Right lobe of liver (tissue), 4 donors: ENCODE results near the gene CCDC80.

Source experiments
- CTCF ChIP-seq, 4 donors: fragments of 200-600 bp in 3 of 4; fragments of 450-650 bp in 1 of 4; IDR thresholded peaks; one replicate each; pipeline versions ENCODE4 v1.5.1 to v1.8.0; 2016 to 2022; ENCODE audit warnings: antibody characterized with exemption in 4 of 4, mild to moderate bottlenecking in 2 of 4
- POLR2A ChIP-seq: fragments of 450-650 bp; IDR thresholded peaks from one replicate; pipeline ENCODE4 v1.6.1; 2017; ENCODE audit warnings: antibody characterized with exemption, mild to moderate bottlenecking
- donor health status: DM: no; HTN: no; CAD: no.
- donor health status: DM: no; HTN: no; CAD: no.
- donor health status: DM: no; HTN: yes; CAD: no.

- no peak for TF ChIP-seq CTCF (IDR thresholded peaks at IDR 0.05)
- no peak for TF ChIP-seq POLR2A
Measured at GRCh38 chr3:112634786-112635541, 6.0 kb downstream of the CCDC80 start.
